Astrocyte (in vitro differentiated cells and primary cell): ENCODE data around the gene ATP2C2. TPM values are rescaled to one million over a fixed set of nuclear protein-coding genes. Genes with fewer than 3 reads are reported as not detected.

Experiments used
- DNase-seq: peaks from one replicate; pipeline ENCODE4 v3.0.0-alpha.2; 2010; ENCODE audit warnings: low read depth
- FAIRE-seq: peaks from 2 replicates; lab custom pipeline; 2011; peaks lifted over from hg19 to GRCh38; lab: Jason Lieb, UNC
- H2AFZ ChIP-seq: 2 replicates; pipeline ENCODE4 v1.6.0; 2012; ENCODE audit warnings: low read depth, low read length, inconsistent platforms
- H3K27ac ChIP-seq: 2 replicates; pipeline ENCODE4 v1.5.1; 2011; ENCODE audit warnings: low read depth, low read length, inconsistent platforms
- H3K27me3 ChIP-seq: 2 replicates; pipeline ENCODE4 v1.6.0; 2011; ENCODE audit warnings: low read length, inconsistent platforms; ENCODE audit not compliant: insufficient read depth
- H3K36me3 ChIP-seq: 2 replicates; pipeline ENCODE4 v1.5.1; 2011; ENCODE audit warnings: low read length, inconsistent platforms; ENCODE audit not compliant: insufficient read depth
- H3K4me1 ChIP-seq: 2 replicates; pipeline ENCODE4 v1.5.1; 2011; ENCODE audit warnings: low read length, inconsistent platforms; ENCODE audit not compliant: insufficient read depth
- H3K4me2 ChIP-seq: 2 replicates; pipeline ENCODE4 v1.6.0; 2012; ENCODE audit warnings: low read length, inconsistent platforms
- H3K4me3 ChIP-seq: 2 replicates; pipeline ENCODE4 v1.5.1; 2011; ENCODE audit warnings: low read depth, mild to moderate bottlenecking, low read length, inconsistent platforms; ENCODE audit not compliant: insufficient read depth
- H3K79me2 ChIP-seq: 2 replicates; pipeline ENCODE4 v1.6.0; 2012; ENCODE audit warnings: mild to moderate bottlenecking, low read length, inconsistent platforms; ENCODE audit not compliant: insufficient read depth
- H3K9ac ChIP-seq: 2 replicates; pipeline ENCODE4 v1.6.0; 2012; ENCODE audit warnings: mild to moderate bottlenecking, low read length, inconsistent platforms
- H3K9me3 ChIP-seq: 2 replicates; pipeline ENCODE4 v1.5.1; 2012; ENCODE audit warnings: low read depth, mild to moderate bottlenecking, low read length, inconsistent platforms; ENCODE audit not compliant: insufficient read depth
- H4K20me1 ChIP-seq: 2 replicates; pipeline ENCODE4 v1.6.0; 2012; ENCODE audit warnings: low read length, inconsistent platforms; ENCODE audit not compliant: insufficient read depth
- H3K27ac Mint-ChIP-seq: one replicate; pipeline ENCODE4 v1.8.0; 2021; ENCODE audit warnings: mild to moderate bottlenecking, mixed read lengths; ENCODE audit not compliant: unreplicated experiment
- H3K27me3 Mint-ChIP-seq: one replicate; pipeline ENCODE4 v1.8.0; 2021; ENCODE audit warnings: low read depth, mixed read lengths; ENCODE audit not compliant: unreplicated experiment
- H3K36me3 Mint-ChIP-seq: one replicate; pipeline ENCODE4 v1.8.0; 2021; ENCODE audit warnings: low read depth, mixed read lengths; ENCODE audit not compliant: unreplicated experiment
- H3K4me1 Mint-ChIP-seq: one replicate; pipeline ENCODE4 v1.8.0; 2021; ENCODE audit warnings: low read depth, mixed read lengths; ENCODE audit not compliant: unreplicated experiment
- H3K4me3 Mint-ChIP-seq: one replicate; pipeline ENCODE4 v1.8.0; 2021; ENCODE audit warnings: mild to moderate bottlenecking, moderate library complexity, mixed read lengths; ENCODE audit not compliant: unreplicated experiment
- H3K9me3 Mint-ChIP-seq: one replicate; pipeline ENCODE4 v1.8.0; 2021; ENCODE audit warnings: mild to moderate bottlenecking, mixed read lengths; ENCODE audit not compliant: unreplicated experiment
- EZH2 ChIP-seq: IDR thresholded peaks from 2 replicates; pipeline ENCODE4 v1.6.1; 2012; ENCODE audit warnings: mild to moderate bottlenecking, low read length, inconsistent platforms; ENCODE audit not compliant: insufficient read depth
- total RNA-seq: library from RNA; stranded (reverse); gene quantifications from 2 replicates; pipeline ENCODE4 v1.2.1, GENCODE V29; 2021
- TF ChIP-seq, protein P1 (sequence below): IDR thresholded peaks from 2 replicates; pipeline ENCODE4 v1.5.1; 2011; ENCODE audit warnings: low read depth, mild to moderate bottlenecking, inconsistent platforms, low read length, moderate library complexity; ENCODE audit not compliant: insufficient read depth

ATP2C2 gene
- total RNA-seq, 1 donor from 2014 or later, result 0.41 TPM

DNA sequence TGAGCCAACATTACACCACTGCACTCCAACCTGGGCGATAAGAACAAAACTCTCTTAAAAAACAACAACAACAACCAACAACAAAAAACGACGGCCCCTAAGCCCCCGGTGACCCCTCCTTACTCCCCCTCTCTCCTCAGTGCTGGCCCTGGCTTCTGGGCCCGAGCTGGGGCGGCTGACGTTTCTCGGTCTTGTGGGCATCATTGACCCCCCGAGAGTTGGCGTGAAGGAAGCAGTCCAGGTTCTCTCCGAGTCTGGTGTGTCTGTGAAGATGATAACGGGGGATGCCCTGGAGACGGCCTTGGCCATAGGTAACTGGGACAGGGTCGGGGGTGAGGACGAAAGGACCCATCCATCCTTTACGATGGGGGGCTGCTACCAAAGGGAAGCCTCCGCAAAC is 83.4 kb downstream of the ATP2C2 start:
- H3K36me3 Mint-ChIP-seq, result peaks cover 2% of the 10 kb centered on the region
- H3K4me3 Mint-ChIP-seq, result no peak overlapping the region
- no peak overlapping the region for H3K27ac Mint-ChIP-seq
- Histone ChIP-seq H4K20me1 (no peaks in the 10 kb centered on the region), H3K9me3 (no peaks in the 10 kb centered on the region), H3K4me1 (no peaks in the 10 kb centered on the region), H3K9ac (no peak overlapping the region), H3K4me2 (no peak overlapping the region), H3K36me3 (no peaks in the 10 kb centered on the region), H3K27me3 (no peaks in the 10 kb centered on the region), H3K27ac (no peak overlapping the region), H3K79me2 (no peaks in the 10 kb centered on the region), H3K4me3 (no peak overlapping the region), H2AFZ (no peak overlapping the region)
- H3K27me3 Mint-ChIP-seq, result peaks cover 15% of the 10 kb centered on the region
- TF ChIP-seq EZH2, result no peak
- TF ChIP-seq, protein P1, sequence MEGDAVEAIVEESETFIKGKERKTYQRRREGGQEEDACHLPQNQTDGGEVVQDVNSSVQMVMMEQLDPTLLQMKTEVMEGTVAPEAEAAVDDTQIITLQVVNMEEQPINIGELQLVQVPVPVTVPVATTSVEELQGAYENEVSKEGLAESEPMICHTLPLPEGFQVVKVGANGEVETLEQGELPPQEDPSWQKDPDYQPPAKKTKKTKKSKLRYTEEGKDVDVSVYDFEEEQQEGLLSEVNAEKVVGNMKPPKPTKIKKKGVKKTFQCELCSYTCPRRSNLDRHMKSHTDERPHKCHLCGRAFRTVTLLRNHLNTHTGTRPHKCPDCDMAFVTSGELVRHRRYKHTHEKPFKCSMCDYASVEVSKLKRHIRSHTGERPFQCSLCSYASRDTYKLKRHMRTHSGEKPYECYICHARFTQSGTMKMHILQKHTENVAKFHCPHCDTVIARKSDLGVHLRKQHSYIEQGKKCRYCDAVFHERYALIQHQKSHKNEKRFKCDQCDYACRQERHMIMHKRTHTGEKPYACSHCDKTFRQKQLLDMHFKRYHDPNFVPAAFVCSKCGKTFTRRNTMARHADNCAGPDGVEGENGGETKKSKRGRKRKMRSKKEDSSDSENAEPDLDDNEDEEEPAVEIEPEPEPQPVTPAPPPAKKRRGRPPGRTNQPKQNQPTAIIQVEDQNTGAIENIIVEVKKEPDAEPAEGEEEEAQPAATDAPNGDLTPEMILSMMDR, result no peak
- DNase-seq, result no peak
- H3K4me1 Mint-ChIP-seq, result peaks cover 3% of the 10 kb centered on the region
- FAIRE-seq, result no peak
- no peaks in the 10 kb centered on the region for H3K9me3 Mint-ChIP-seq

- Histone ChIP-seq H3K4me2 (no peak overlapping the region), H3K4me1 (no peaks in the 10 kb centered on the region), H4K20me1 (no peaks in the 10 kb centered on the region), H3K36me3 (no peaks in the 10 kb centered on the region), H3K79me2 (no peaks in the 10 kb centered on the region), H3K27ac (no peak overlapping the region), H3K27me3 (no peaks in the 10 kb centered on the region), H2AFZ (no peak overlapping the region), H3K4me3 (no peak overlapping the region), H3K9me3 (no peaks in the 10 kb centered on the region), H3K9ac (no peak overlapping the region)
- no peaks in the 10 kb centered on the region for H3K9me3 Mint-ChIP-seq
- DNase-seq (no peak), FAIRE-seq (no peak)
- H3K4me1 Mint-ChIP-seq, result no peaks in the 10 kb centered on the region
- H3K27ac Mint-ChIP-seq, result no peak overlapping the region
- TF ChIP-seq EZH2, result no peak
- TF ChIP-seq, protein P1, result no peak
- no peak overlapping the region for H3K4me3 Mint-ChIP-seq
- peaks cover 2% of the 10 kb centered on the region for H3K36me3 Mint-ChIP-seq
- H3K27me3 Mint-ChIP-seq, result peaks cover 15% of the 10 kb centered on the region
Measured at GRCh38 chr16:84453061-84453752, 84.9 kb downstream of the ATP2C2 start.

DNA sequence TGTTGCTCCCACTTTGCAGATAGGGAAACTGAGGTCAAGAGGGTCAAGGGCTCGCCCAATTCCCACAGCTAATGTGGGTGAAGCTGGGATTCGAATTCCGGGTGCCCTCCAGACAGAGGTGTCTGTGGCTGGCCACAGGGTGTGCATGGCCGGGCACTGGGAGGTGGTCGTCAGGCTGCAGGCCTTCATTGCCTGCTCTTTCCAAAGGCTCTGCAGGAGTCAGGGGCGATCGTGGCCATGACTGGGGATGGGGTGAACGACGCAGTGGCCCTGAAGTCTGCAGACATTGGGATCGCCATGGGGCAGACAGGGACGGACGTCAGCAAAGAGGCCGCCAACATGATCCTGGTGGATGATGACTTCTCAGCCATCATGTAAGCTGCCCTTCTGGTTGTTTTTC is 86.3 kb downstream of the ATP2C2 start:
- Mint-ChIP-seq H3K9me3 (no peaks in the 10 kb centered on the region), H3K36me3 (peaks cover 11% of the 10 kb centered on the region), H3K4me1 (no peaks in the 10 kb centered on the region), H3K27ac (no peak overlapping the region), H3K4me3 (no peak overlapping the region), H3K27me3 (peaks cover 10% of the 10 kb centered on the region)
- no peak overlapping the region for H3K9ac ChIP-seq
- H4K20me1 ChIP-seq, result no peaks in the 10 kb centered on the region
- no peak for DNase-seq
- no peak overlapping the region for H3K4me2 ChIP-seq
- H3K9me3 ChIP-seq, result no peaks in the 10 kb centered on the region
- no peaks in the 10 kb centered on the region for H3K27me3 ChIP-seq
- H3K27ac ChIP-seq, result no peak overlapping the region
- no peak for FAIRE-seq
- H2AFZ ChIP-seq, result no peak overlapping the region
- H3K79me2 ChIP-seq, result no peaks in the 10 kb centered on the region
- H3K4me3 ChIP-seq, result no peak overlapping the region
- H3K36me3 ChIP-seq, result no peaks in the 10 kb centered on the region
- H3K4me1 ChIP-seq, result no peaks in the 10 kb centered on the region
- TF ChIP-seq, protein P1, result no peak
- no peak for TF ChIP-seq EZH2
